GM13976 (cell line): ENCODE measurements around the gene ZNF525.
A peak's percentile ranks its signal among the peaks of the same experiment; 100 is the strongest.
"Not testable (repeated sequence)": the region's sequence is repeated elsewhere in the genome, so short reads cannot be mapped to it uniquely, and the experiment has no call there.

Experiments used
- DNase-seq: peaks from one replicate; pipeline ENCODE4 v3.0.0; 2012; ENCODE audit warnings: low spot score
- CTCF ChIP-seq: IDR thresholded peaks from 2 replicates; pipeline ENCODE4 v1.5.1; 2012; ENCODE audit warnings: borderline replicate concordance, mild to moderate bottlenecking; ENCODE audit not compliant: insufficient read depth; ENCODE audit errors: extremely low read depth, missing control alignments, control extremely low read depth
- in situ Hi-C: fragments of 300-500 bp; cut with MboI; formaldehyde crosslinking; loops from one replicate; pipeline ENCODE4 v1.12.0; 2022; ENCODE audit warnings: low sequenced_read_pairs, mixed read lengths, inconsistent platforms; ENCODE audit not compliant: unreplicated experiment

ZNF525 gene

GRCh38 chr19:53365134-53365898 lies at the start of gene ZNF525:
Gene ZNF525 (plus strand): TSS chr19:53365705. CDS start chr19:53372282, 6,577 bp downstream.
- peak; percentile 97 for DNase-seq
- no peak for TF ChIP-seq CTCF
- in situ Hi-C loops, result no loop called here

GRCh38 chr19:53328967-53329366 lies 36.5 kb upstream of the ZNF525 start:
- in situ Hi-C loops, result no loop called here
- no peak for TF ChIP-seq CTCF
- DNase-seq, result no peak

GRCh38 chr19:53332484-53332883 lies 33.0 kb upstream of the ZNF525 start:
- DNase-seq, result no peak
- no peak for TF ChIP-seq CTCF
- in situ Hi-C loops, result no loop called here

- no peak for TF ChIP-seq CTCF
- no peak for DNase-seq
- in situ Hi-C loops, result no loop called here
Observed at GRCh38 chr19:53333066-53333462, 32.4 kb upstream of the ZNF525 start.

GRCh38 chr19:53333463-53334449 lies 31.7 kb upstream of the ZNF525 start, which contains the start of gene ZNF845:
Gene ZNF845 (plus strand): TSS chr19:53333749. CDS start chr19:53341308, 7,559 bp downstream.
- TF ChIP-seq CTCF, result no peak
- peak; percentile 91 for DNase-seq
- in situ Hi-C loops, result no loop called here

- in situ Hi-C loops, result not testable (repeated sequence)
Observed at GRCh38 chr19:53344403-53344802, 21.1 kb upstream of the ZNF525 start.

GRCh38 chr19:53355739-53356138 lies 9.8 kb upstream of the ZNF525 start:
- DNase-seq, result no peak
- no peak for TF ChIP-seq CTCF
- in situ Hi-C loops, result no loop called here

More at GRCh38 chr19:53344403-53344802, 21.1 kb upstream of the ZNF525 start:
- DNase-seq, result not testable (repeated sequence)
